ENCODE data around the gene MEF2D. TPM values are rescaled to one million over a fixed set of nuclear protein-coding genes. Genes with fewer than 3 reads are reported as not detected.

The MEF2D gene
- total and polyA plus RNA-seq, 2 donors (not counting 1 experiment from before 2014, with no cell fraction given) = 65.6 to 128 TPM

- ChIA-PET POLR2A (interaction anchor here (0.6 kb wide), 2 partner anchors 9 to 42 kb away, joined by 3 read pairs; no protein-coding TSS in a partner anchor), CTCF (interaction anchor here (1.2 to 2.5 kb wide), 2 partner anchors 9 to 33 kb away, joined by 3 to 7 read pairs; no protein-coding TSS in a partner anchor)
- Histone ChIP-seq H3K79me2 (ENCODE audit: control insufficient read depth, insufficient read depth, low read length) (peaks cover 23% of the 10 kb centered on the region), H3K36me3 (replicated peaks in 1 of 2; ENCODE audit: control extremely low read depth in 1 of 2, control insufficient read depth in 1 of 2, extremely low read depth in 1 of 2, insufficient read depth in 2 of 2, low read length in 1 of 2) (peaks cover 3 to 90% of the 10 kb centered on the region in 2 experiments), H3K9me3 (ENCODE audit: control extremely low read depth in 1 of 3, control insufficient read depth in 2 of 3, insufficient read depth in 1 of 3, low read length in 2 of 3) (no peaks in the 10 kb centered on the region), H3K4me1 (ENCODE audit: control insufficient read depth in 2 of 2, insufficient read depth in 2 of 2, low read length in 2 of 2) (no peaks in the 10 kb centered on the region), H3K4me3 (ENCODE audit: control extremely low read depth in 1 of 5, extremely low read depth in 1 of 5, insufficient read depth in 1 of 5, low read depth in 2 of 5, low read length in 4 of 5) (no peak overlapping the region), H2AFZ (ENCODE audit: insufficient read depth, low read depth, low read length, poor library complexity, severe bottlenecking) (no peak overlapping the region), H3K4me2 (replicated peaks; ENCODE audit: low read depth, low read length, poor library complexity, severe bottlenecking) (no peak overlapping the region), H4K20me1 (ENCODE audit: control insufficient read depth, insufficient read depth, low read length, poor library complexity, severe bottlenecking) (peaks cover 74% of the 10 kb centered on the region), H3K9ac (ENCODE audit: low read length) (no peak overlapping the region), H3K27me3 (replicated peaks in 1 of 4; ENCODE audit: control extremely low read depth in 1 of 4, control insufficient read depth in 3 of 4, insufficient read depth in 4 of 4, low read length in 3 of 4) (no peaks in the 10 kb centered on the region), H3K27ac (ENCODE audit: low read length in 2 of 2) (no peak overlapping the region)
- Mint-ChIP-seq H3K27ac (peak overlapping the region; percentile 15), H3K4me3 (no peak overlapping the region), H3K27me3 (no peaks in the 10 kb centered on the region), H3K4me1 (peaks cover 2% of the 10 kb centered on the region), H3K9me3 (ENCODE audit: insufficient read depth) (no peaks in the 10 kb centered on the region)
- ATAC-seq (ENCODE audit: low read depth) (no peak), DNase-seq (no peak)
- no peak for TF ChIP-seq CTCF (IDR thresholded peaks at IDR 0.05)
- TF ChIP-seq EZH2 (IDR thresholded peaks at IDR 0.05; ENCODE audit: borderline replicate concordance, insufficient read depth, low read depth, low read length, poor library complexity, severe bottlenecking) = no peak
- 85% methylated on average over 7 of the region's 9 CpGs for WGBS (ENCODE audit: insufficient coverage)
- intact Hi-C loops (cut with micrococcal nuclease) = no loop called here
These were observed 28.8 kb downstream of the MEF2D start for GRCh38 chr1:156471496-156472490.

- H3K9me3 ChIP-seq (ENCODE audit: control extremely low read depth in 1 of 3, control insufficient read depth in 2 of 3, insufficient read depth in 1 of 3, low read length in 2 of 3) = no peaks in the 10 kb centered on the region
- H3K4me2 ChIP-seq (replicated peaks; ENCODE audit: low read depth, low read length, poor library complexity, severe bottlenecking) = no peak overlapping the region
- no peaks in the 10 kb centered on the region for H3K4me1 ChIP-seq (ENCODE audit: control insufficient read depth in 2 of 2, insufficient read depth in 2 of 2, low read length in 2 of 2)
- no peak overlapping the region for H3K4me3 ChIP-seq (ENCODE audit: control extremely low read depth in 1 of 5, extremely low read depth in 1 of 5, insufficient read depth in 1 of 5, low read depth in 2 of 5, low read length in 4 of 5)
- no peak for ATAC-seq (ENCODE audit: low read depth)
- no peak overlapping the region for H3K4me3 Mint-ChIP-seq
- no peak overlapping the region for H3K27ac Mint-ChIP-seq
- no peak overlapping the region for H3K27ac ChIP-seq (ENCODE audit: low read length in 2 of 2)
- ChIA-PET POLR2A (no interaction called here), CTCF (interaction anchor here (1.0 to 2.9 kb wide), 5 partner anchors 10 to 85 kb away, joined by 3 to 8 read pairs (median 4); no protein-coding TSS in a partner anchor)
- TF ChIP-seq EZH2 (IDR thresholded peaks at IDR 0.05; ENCODE audit: borderline replicate concordance, insufficient read depth, low read depth, low read length, poor library complexity, severe bottlenecking) (no peak), CTCF (IDR thresholded peaks at IDR 0.05) (no peak)
- no peak for DNase-seq
- H3K27me3 Mint-ChIP-seq = no peaks in the 10 kb centered on the region
- H3K27me3 ChIP-seq (replicated peaks in 1 of 4; ENCODE audit: control extremely low read depth in 1 of 4, control insufficient read depth in 3 of 4, insufficient read depth in 4 of 4, low read length in 3 of 4) = no peaks in the 10 kb centered on the region
- no CpG with 5 or more reads among the region's 1 CpG for WGBS (ENCODE audit: insufficient coverage)
- H3K9ac ChIP-seq (ENCODE audit: low read length) = no peak overlapping the region
- H3K4me1 Mint-ChIP-seq = peaks cover 4% of the 10 kb centered on the region
- no peaks in the 10 kb centered on the region for H3K9me3 Mint-ChIP-seq (ENCODE audit: insufficient read depth)
- H3K79me2 ChIP-seq (ENCODE audit: control insufficient read depth, insufficient read depth, low read length) = peaks cover 15% of the 10 kb centered on the region
- no peak overlapping the region for H2AFZ ChIP-seq (ENCODE audit: insufficient read depth, low read depth, low read length, poor library complexity, severe bottlenecking)
- H4K20me1 ChIP-seq (ENCODE audit: control insufficient read depth, insufficient read depth, low read length, poor library complexity, severe bottlenecking) = peaks cover 72% of the 10 kb centered on the region
- intact Hi-C loops (cut with micrococcal nuclease) = no loop called here
- H3K36me3 ChIP-seq (replicated peaks in 1 of 2; ENCODE audit: control extremely low read depth in 1 of 2, control insufficient read depth in 1 of 2, extremely low read depth in 1 of 2, insufficient read depth in 2 of 2, low read length in 1 of 2) = peaks cover 1 to 89% of the 10 kb centered on the region in 2 experiments
These were observed 30.1 kb downstream of the MEF2D start for GRCh38 chr1:156470473-156470872.
